Kidney epithelial cell (primary cell): Measurements from ENCODE around the gene SYNM. TPM values are rescaled to one million over a fixed set of nuclear protein-coding genes. Genes with fewer than 3 reads are reported as not detected.

Experiments
- DNase-seq: peaks from one replicate; pipeline ENCODE4 v3.0.0-alpha.2; 2010; ENCODE audit warnings: low read depth
- H3K27me3 ChIP-seq: 2 replicates; pipeline ENCODE4 v1.6.0; 2011; ENCODE audit warnings: low read length; ENCODE audit not compliant: control insufficient read depth, insufficient read depth
- H3K36me3 ChIP-seq: 2 replicates; pipeline ENCODE4 v1.5.1; 2011; ENCODE audit warnings: low read length; ENCODE audit not compliant: control insufficient read depth, insufficient read depth
- H3K4me3 ChIP-seq: 2 replicates; pipeline ENCODE4 v1.5.1; 2011; ENCODE audit warnings: low read depth, mild to moderate bottlenecking, control low read depth, low read length
- CTCF ChIP-seq: IDR thresholded peaks from 2 replicates; pipeline ENCODE4 v1.5.1; 2011; ENCODE audit warnings: mild to moderate bottlenecking, moderate library complexity, low read length, control low read depth, inconsistent platforms; ENCODE audit not compliant: insufficient read depth, poor library complexity, severe bottlenecking
- total RNA-seq: library from RNA; depleted of rRNA; stranded (reverse); fragments of >200 nt; gene quantifications from 2 replicates; pipeline ENCODE4 v1.2.3, GENCODE V29; 2015

SYNM gene, protein sequence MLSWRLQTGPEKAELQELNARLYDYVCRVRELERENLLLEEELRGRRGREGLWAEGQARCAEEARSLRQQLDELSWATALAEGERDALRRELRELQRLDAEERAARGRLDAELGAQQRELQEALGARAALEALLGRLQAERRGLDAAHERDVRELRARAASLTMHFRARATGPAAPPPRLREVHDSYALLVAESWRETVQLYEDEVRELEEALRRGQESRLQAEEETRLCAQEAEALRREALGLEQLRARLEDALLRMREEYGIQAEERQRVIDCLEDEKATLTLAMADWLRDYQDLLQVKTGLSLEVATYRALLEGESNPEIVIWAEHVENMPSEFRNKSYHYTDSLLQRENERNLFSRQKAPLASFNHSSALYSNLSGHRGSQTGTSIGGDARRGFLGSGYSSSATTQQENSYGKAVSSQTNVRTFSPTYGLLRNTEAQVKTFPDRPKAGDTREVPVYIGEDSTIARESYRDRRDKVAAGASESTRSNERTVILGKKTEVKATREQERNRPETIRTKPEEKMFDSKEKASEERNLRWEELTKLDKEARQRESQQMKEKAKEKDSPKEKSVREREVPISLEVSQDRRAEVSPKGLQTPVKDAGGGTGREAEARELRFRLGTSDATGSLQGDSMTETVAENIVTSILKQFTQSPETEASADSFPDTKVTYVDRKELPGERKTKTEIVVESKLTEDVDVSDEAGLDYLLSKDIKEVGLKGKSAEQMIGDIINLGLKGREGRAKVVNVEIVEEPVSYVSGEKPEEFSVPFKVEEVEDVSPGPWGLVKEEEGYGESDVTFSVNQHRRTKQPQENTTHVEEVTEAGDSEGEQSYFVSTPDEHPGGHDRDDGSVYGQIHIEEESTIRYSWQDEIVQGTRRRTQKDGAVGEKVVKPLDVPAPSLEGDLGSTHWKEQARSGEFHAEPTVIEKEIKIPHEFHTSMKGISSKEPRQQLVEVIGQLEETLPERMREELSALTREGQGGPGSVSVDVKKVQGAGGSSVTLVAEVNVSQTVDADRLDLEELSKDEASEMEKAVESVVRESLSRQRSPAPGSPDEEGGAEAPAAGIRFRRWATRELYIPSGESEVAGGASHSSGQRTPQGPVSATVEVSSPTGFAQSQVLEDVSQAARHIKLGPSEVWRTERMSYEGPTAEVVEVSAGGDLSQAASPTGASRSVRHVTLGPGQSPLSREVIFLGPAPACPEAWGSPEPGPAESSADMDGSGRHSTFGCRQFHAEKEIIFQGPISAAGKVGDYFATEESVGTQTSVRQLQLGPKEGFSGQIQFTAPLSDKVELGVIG (N-terminal part only)
- total RNA-seq: 3.7 and 3.9 TPM in 2 replicates

DNA sequence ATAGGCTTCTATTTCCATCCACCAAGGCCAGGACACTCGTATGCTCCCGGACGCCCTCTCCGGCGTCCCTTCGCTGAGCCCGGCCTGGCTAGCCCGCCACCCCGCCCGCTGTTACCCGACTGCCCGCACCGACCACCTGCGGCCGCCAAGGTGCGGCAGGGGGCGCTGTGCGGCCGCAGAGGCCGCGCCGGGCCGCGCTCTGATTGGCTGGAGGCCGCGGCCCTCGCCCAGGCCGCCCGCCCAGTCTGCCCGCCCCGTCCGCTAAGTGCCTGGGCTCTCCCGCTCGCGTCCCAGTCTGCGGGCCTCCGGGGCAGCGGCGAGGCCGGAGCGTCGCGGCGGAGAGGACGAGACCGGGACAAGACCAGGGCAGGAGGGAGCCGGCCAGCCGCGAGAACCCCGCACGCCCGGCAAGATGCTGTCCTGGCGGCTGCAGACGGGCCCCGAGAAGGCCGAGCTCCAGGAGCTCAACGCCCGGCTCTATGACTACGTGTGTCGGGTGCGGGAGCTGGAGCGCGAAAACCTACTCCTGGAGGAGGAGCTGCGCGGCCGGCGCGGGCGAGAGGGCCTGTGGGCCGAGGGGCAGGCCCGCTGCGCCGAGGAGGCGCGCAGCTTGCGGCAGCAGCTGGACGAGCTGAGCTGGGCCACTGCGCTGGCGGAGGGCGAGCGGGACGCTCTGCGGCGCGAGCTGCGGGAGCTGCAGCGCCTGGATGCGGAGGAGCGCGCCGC, at the start of gene SYNM:
SYNM (plus strand) TSS at position 293 of the 726 bp plus-strand sequence; CDS start at position 413, 120 bp downstream.
- H3K36me3 ChIP-seq: no peaks in the 10 kb centered on the region
- peaks cover 25% of the 10 kb centered on the region for H3K27me3 ChIP-seq
- no peak for DNase-seq
- H3K4me3 ChIP-seq: peak within 1 kb of the TSS; percentile 40
- peak; percentile 27 for TF ChIP-seq CTCF

DNA sequence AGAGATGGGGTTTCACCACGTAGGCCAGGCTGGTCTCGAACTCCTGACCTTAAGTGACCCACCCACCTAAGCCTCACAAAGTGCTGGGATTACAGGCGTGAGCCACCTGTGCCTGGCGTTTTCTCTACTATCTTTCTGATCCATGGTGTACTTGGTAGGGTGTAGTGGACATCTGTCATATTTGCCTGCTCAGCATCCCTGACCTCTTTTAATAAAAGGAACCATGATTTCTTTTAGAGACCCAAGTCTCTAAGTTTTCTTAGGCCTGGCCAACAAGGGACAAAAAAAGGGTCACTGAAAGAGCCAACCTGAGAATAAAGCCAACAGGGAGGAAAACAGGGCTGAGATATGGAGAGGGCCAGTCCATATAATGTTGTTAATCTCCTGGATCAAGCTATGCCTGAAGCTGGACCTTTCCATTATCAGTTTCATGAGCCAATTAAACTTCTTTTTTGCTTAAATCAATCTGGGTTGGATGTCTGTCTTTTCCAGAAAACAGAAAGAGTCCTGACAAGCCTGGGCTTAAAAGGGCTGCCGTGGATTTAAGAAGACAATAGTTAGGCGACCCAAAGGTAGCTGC, 49.2 kb upstream of the SYNM start:
- no peak overlapping the region for H3K4me3 ChIP-seq
- no peak for TF ChIP-seq CTCF
- no peak for DNase-seq
- H3K27me3 ChIP-seq: no peaks in the 10 kb centered on the region
- no peaks in the 10 kb centered on the region for H3K36me3 ChIP-seq

DNA sequence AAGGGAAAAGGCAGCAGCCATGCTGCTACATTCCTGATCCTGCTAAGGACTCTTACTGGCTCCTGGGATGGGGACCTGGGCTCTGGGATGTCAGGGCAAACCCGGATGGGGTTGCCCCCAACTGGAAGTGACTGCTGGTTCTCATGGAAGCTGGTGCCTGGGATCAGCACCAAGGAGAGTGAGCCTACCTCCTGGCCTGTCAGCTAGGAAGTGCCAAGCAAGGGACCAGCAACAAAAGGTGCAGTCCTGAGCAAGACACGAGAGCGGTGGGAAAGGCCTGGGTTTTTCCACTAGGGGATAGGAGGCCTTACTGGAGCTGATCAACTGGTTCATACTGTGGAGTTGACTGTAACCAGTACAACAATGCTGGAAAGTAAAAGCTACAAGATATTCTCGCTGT, 47.9 kb upstream of the SYNM start:
- TF ChIP-seq CTCF: no peak
- H3K4me3 ChIP-seq: no peak overlapping the region
- no peaks in the 10 kb centered on the region for H3K27me3 ChIP-seq
- no peaks in the 10 kb centered on the region for H3K36me3 ChIP-seq
- DNase-seq: no peak

GRCh38 chr15:99057697-99058420, 47.0 kb upstream of the SYNM start:
- H3K27me3 ChIP-seq: no peaks in the 10 kb centered on the region
- no peak overlapping the region for H3K4me3 ChIP-seq
- DNase-seq: no peak
- H3K36me3 ChIP-seq: no peaks in the 10 kb centered on the region
- no peak for TF ChIP-seq CTCF
